HG03571 (cell line): Measurements from ENCODE around the gene IZUMO4.

Source experiments
- ATAC-seq: cut with Tn5 transposase; IDR thresholded peaks from one replicate; pipeline ENCODE4 v1.9.1; 2021; ENCODE audit not compliant: unreplicated experiment

Gene IZUMO4

GRCh38 chr19:2142173-2142829 is 45.6 kb downstream of the IZUMO4 start:
- ATAC-seq: no peak

GRCh38 chr19:2144190-2144589 is 47.5 kb downstream of the IZUMO4 start:
- no peak for ATAC-seq

- ATAC-seq: no peak
Observed at GRCh38 chr19:2145831-2146241, 49.1 kb downstream of the IZUMO4 start.

GRCh38 chr19:2148482-2149135 is 51.9 kb downstream of the IZUMO4 start:
- ATAC-seq: no peak
